H7 (cell line): ENCODE data around the gene TMEM52B. TPM values are rescaled to one million over a fixed set of nuclear protein-coding genes. Genes with fewer than 3 reads are reported as not detected.
"Not testable (repeated sequence)": the region's sequence is repeated elsewhere in the genome, so short reads cannot be mapped to it uniquely, and the experiment has no call there.

Experiments
- DNase-seq: peaks from one replicate; pipeline ENCODE4 v3.0.0; 2012
- H3K27me3 ChIP-seq: 2 replicates; pipeline ENCODE4 v1.6.0; 2011; ENCODE audit warnings: mild to moderate bottlenecking, low read length; ENCODE audit not compliant: control insufficient read depth, insufficient read depth
- H3K36me3 ChIP-seq: replicated peaks from 2 replicates; pipeline ENCODE4 v1.5.1; 2011; ENCODE audit warnings: low read length; ENCODE audit not compliant: control insufficient read depth, insufficient read depth
- H3K4me3 ChIP-seq: 2 replicates; pipeline ENCODE4 v1.5.1; 2011; ENCODE audit warnings: low read depth, mild to moderate bottlenecking, control low read depth, low read length, moderate library complexity; ENCODE audit not compliant: insufficient read depth
- total RNA-seq: library from RNA; depleted of rRNA; stranded (reverse); fragments of >200 nt; shearing (Covaris generic); gene quantifications from 2 replicates; pipeline ENCODE4 v1.2.3, GENCODE V29; 2014

TMEM52B gene
- total RNA-seq, 1 experiment from 2014 or later: not detected

- no peak for DNase-seq
- no peaks in the 10 kb centered on the region for H3K36me3 ChIP-seq
- H3K4me3 ChIP-seq: no peak overlapping the region
- H3K27me3 ChIP-seq: no peaks in the 10 kb centered on the region
Observed at GRCh38 chr12:10186299-10186698, 7.5 kb downstream of the TMEM52B start.

- not testable (repeated sequence) for H3K36me3 ChIP-seq, DNase-seq, H3K27me3 ChIP-seq, H3K4me3 ChIP-seq
Observed at GRCh38 chr12:10186958-10187357, 8.1 kb downstream of the TMEM52B start.

GRCh38 chr12:10189653-10190052, 10.8 kb downstream of the TMEM52B start:
- H3K4me3 ChIP-seq: no peak overlapping the region
- H3K27me3 ChIP-seq: no peaks in the 10 kb centered on the region
- no peak for DNase-seq
- H3K36me3 ChIP-seq: no peaks in the 10 kb centered on the region

- Histone ChIP-seq H3K4me3 (no peak overlapping the region), H3K36me3 (no peaks in the 10 kb centered on the region), H3K27me3 (no peaks in the 10 kb centered on the region)
- DNase-seq: peak; percentile 76
Observed at GRCh38 chr12:10190558-10191388, 11.9 kb downstream of the TMEM52B start.

GRCh38 chr12:10191865-10192264, 13.0 kb downstream of the TMEM52B start:
- no peak overlapping the region for H3K4me3 ChIP-seq
- DNase-seq: no peak
- H3K36me3 ChIP-seq: no peaks in the 10 kb centered on the region
- H3K27me3 ChIP-seq: no peaks in the 10 kb centered on the region

- Histone ChIP-seq H3K27me3 (no peaks in the 10 kb centered on the region), H3K36me3 (no peaks in the 10 kb centered on the region), H3K4me3 (no peak overlapping the region)
- no peak for DNase-seq
Observed at GRCh38 chr12:10194160-10194670, 15.4 kb downstream of the TMEM52B start.

- no peaks in the 10 kb centered on the region for H3K27me3 ChIP-seq
- no peaks in the 10 kb centered on the region for H3K36me3 ChIP-seq
- no peak for DNase-seq
- no peak overlapping the region for H3K4me3 ChIP-seq
Observed at GRCh38 chr12:10196210-10196609, 17.4 kb downstream of the TMEM52B start.

GRCh38 chr12:10197879-10198278, 19.0 kb downstream of the TMEM52B start:
- no peak for DNase-seq
- Histone ChIP-seq H3K4me3 (no peak overlapping the region), H3K27me3 (no peaks in the 10 kb centered on the region), H3K36me3 (no peaks in the 10 kb centered on the region)

GRCh38 chr12:10204495-10204894, 25.7 kb downstream of the TMEM52B start:
- not testable (repeated sequence) for DNase-seq, H3K27me3 ChIP-seq, H3K36me3 ChIP-seq, H3K4me3 ChIP-seq

GRCh38 chr12:10205220-10205807, 26.5 kb downstream of the TMEM52B start:
- no peaks in the 10 kb centered on the region for H3K27me3 ChIP-seq
- H3K4me3 ChIP-seq: no peak overlapping the region
- no peak for DNase-seq
- no peaks in the 10 kb centered on the region for H3K36me3 ChIP-seq

GRCh38 chr12:10207136-10207535, 28.3 kb downstream of the TMEM52B start:
- no peaks in the 10 kb centered on the region for H3K27me3 ChIP-seq
- H3K36me3 ChIP-seq: no peaks in the 10 kb centered on the region
- H3K4me3 ChIP-seq: no peak overlapping the region
- DNase-seq: no peak

GRCh38 chr12:10210225-10210624, 31.4 kb downstream of the TMEM52B start:
- H3K4me3 ChIP-seq: no peak overlapping the region
- no peak for DNase-seq
- no peaks in the 10 kb centered on the region for H3K36me3 ChIP-seq
- H3K27me3 ChIP-seq: no peaks in the 10 kb centered on the region

- DNase-seq: no peak
- H3K27me3 ChIP-seq: no peaks in the 10 kb centered on the region
- no peaks in the 10 kb centered on the region for H3K36me3 ChIP-seq
- H3K4me3 ChIP-seq: no peak overlapping the region
Observed at GRCh38 chr12:10211101-10211939, 32.5 kb downstream of the TMEM52B start.

GRCh38 chr12:10211940-10212738, 33.3 kb downstream of the TMEM52B start:
- peak overlapping the region; percentile 83 for H3K4me3 ChIP-seq
- H3K36me3 ChIP-seq: no peaks in the 10 kb centered on the region
- no peaks in the 10 kb centered on the region for H3K27me3 ChIP-seq
- peak; percentile 94 for DNase-seq
